Measurements from ENCODE around the gene CDK5RAP2.

The CDK5RAP2 gene

GRCh38 chr9:120619751-120620655 lies 40.0 kb upstream of the CDK5RAP2 start:
- TF ChIP-seq YY1 (tag by site-specific recombination; IDR thresholded peaks at IDR 0.05) = no peak
- TF ChIP-seq ZNF654 (tag by site-specific recombination; IDR thresholded peaks at IDR 0.05; ENCODE audit: low read depth) = peak; percentile 66
- TF ChIP-seq ZNF664 (tag by site-specific recombination; IDR thresholded peaks at IDR 0.05) = peak; percentile 47; the same call in 1 of the 2 replicates
- TF ChIP-seq CTCF (tag by site-specific recombination; IDR thresholded peaks at IDR 0.05) = 0 out of 2 replicates have a peak, but pooled peaks have one; percentile 27
- Histone ChIP-seq H3K4me1 (ENCODE audit: control insufficient read depth, insufficient read depth, low read length) (peaks cover 3% of the 10 kb centered on the region; the same call in 1 of the 2 replicates), H3K27ac (ENCODE audit: extremely low read depth, low read depth, low read length) (no peak overlapping the region), H3K36me3 (ENCODE audit: control insufficient read depth in 2 of 2, insufficient read depth in 1 of 2, low read length in 2 of 2) (no peaks in the 10 kb centered on the region), H3K9me3 (ENCODE audit: control insufficient read depth, insufficient read depth, low read depth, low read length) (no peaks in the 10 kb centered on the region), H3K4me3 (ENCODE audit: low read depth, low read length) (no peak overlapping the region)
- ChIA-PET CTCF (interaction anchor here (0.6 to 1.4 kb wide), 36 partner anchors 8 to 1598 kb away, joined by 3 to 14 read pairs (median 4); no protein-coding TSS in a partner anchor), POLR2A (interaction anchor here (1.0 kb wide), 1 partner anchor 94 kb away, joined by 3 read pairs; the partner anchor contains the start of gene MEGF9)

- ChIA-PET CTCF (interaction anchor here (0.6 to 1.6 kb wide), 9 partner anchors 11 to 320 kb away, joined by 3 to 5 read pairs (median 4); no protein-coding TSS in a partner anchor), POLR2A (no interaction called here)
- Histone ChIP-seq H3K36me3 (ENCODE audit: control insufficient read depth in 2 of 2, insufficient read depth in 1 of 2, low read length in 2 of 2) (no peaks in the 10 kb centered on the region), H3K9me3 (ENCODE audit: control insufficient read depth, insufficient read depth, low read depth, low read length) (no peaks in the 10 kb centered on the region), H3K4me1 (ENCODE audit: control insufficient read depth, insufficient read depth, low read length) (no peaks in the 10 kb centered on the region), H3K27ac (ENCODE audit: extremely low read depth, low read depth, low read length) (no peak overlapping the region), H3K4me3 (ENCODE audit: low read depth, low read length) (no peak overlapping the region)
- TF ChIP-seq BCL11B (tag by site-specific recombination; IDR thresholded peaks at IDR 0.05; ENCODE audit: low read depth) = no peak
Observed at GRCh38 chr9:120616966-120617935, 37.3 kb upstream of the CDK5RAP2 start.

GRCh38 chr9:120612218-120612617 lies 32.3 kb upstream of the CDK5RAP2 start:
- ChIA-PET CTCF (interaction anchor here (0.7 to 2.8 kb wide), 9 partner anchors 10 to 448 kb away, joined by 3 to 9 read pairs (median 5); no protein-coding TSS in a partner anchor), POLR2A (no interaction called here)
- Histone ChIP-seq H3K27ac (ENCODE audit: extremely low read depth, low read depth, low read length) (no peak overlapping the region), H3K4me3 (ENCODE audit: low read depth, low read length) (no peak overlapping the region), H3K4me1 (ENCODE audit: control insufficient read depth, insufficient read depth, low read length) (no peaks in the 10 kb centered on the region), H3K36me3 (ENCODE audit: control insufficient read depth in 2 of 2, insufficient read depth in 1 of 2, low read length in 2 of 2) (peaks cover 0 to 10% of the 10 kb centered on the region in 2 experiments; a peak in 1 of 3 replicates), H3K9me3 (ENCODE audit: control insufficient read depth, insufficient read depth, low read depth, low read length) (no peaks in the 10 kb centered on the region)
- TF ChIP-seq ZNF211 (tag by site-specific recombination; IDR thresholded peaks at IDR 0.05; ENCODE audit: low read depth) (no peak), ZNF654 (tag by site-specific recombination; IDR thresholded peaks at IDR 0.05; ENCODE audit: low read depth) (peak; percentile 30)

GRCh38 chr9:120611690-120612068 lies 31.7 kb upstream of the CDK5RAP2 start:
- TF ChIP-seq ZNF366 (tag by site-specific recombination; conservative IDR thresholded peaks at IDR 0.05) (peak; percentile 53; the same call in 1 of the 2 replicates), ZBTB20 (tag by site-specific recombination; IDR thresholded peaks at IDR 0.05) (no peak)
- POLR2A ChIA-PET = interaction anchor here (0.6 kb wide), 1 partner anchor 508 kb away, joined by 8 read pairs; no protein-coding TSS in a partner anchor
- CTCF ChIA-PET = interaction anchor here (0.6 to 2.8 kb wide), 15 partner anchors 8 to 1941 kb away, joined by 3 to 11 read pairs (median 3); no protein-coding TSS in a partner anchor

More at GRCh38 chr9:120611690-120612068, 31.7 kb upstream of the CDK5RAP2 start:
- H3K36me3 ChIP-seq (ENCODE audit: control insufficient read depth in 2 of 2, insufficient read depth in 1 of 2, low read length in 2 of 2) = peaks cover 0 to 15% of the 10 kb centered on the region in 2 experiments; a peak in 1 of 3 replicates
- no peak overlapping the region for H3K4me3 ChIP-seq (ENCODE audit: low read depth, low read length)
- no peaks in the 10 kb centered on the region for H3K4me1 ChIP-seq (ENCODE audit: control insufficient read depth, insufficient read depth, low read length)
- no peaks in the 10 kb centered on the region for H3K9me3 ChIP-seq (ENCODE audit: control insufficient read depth, insufficient read depth, low read depth, low read length)
- no peak overlapping the region for H3K27ac ChIP-seq (ENCODE audit: extremely low read depth, low read depth, low read length)
